ENCODE results near the gene SBNO1.

DNA sequence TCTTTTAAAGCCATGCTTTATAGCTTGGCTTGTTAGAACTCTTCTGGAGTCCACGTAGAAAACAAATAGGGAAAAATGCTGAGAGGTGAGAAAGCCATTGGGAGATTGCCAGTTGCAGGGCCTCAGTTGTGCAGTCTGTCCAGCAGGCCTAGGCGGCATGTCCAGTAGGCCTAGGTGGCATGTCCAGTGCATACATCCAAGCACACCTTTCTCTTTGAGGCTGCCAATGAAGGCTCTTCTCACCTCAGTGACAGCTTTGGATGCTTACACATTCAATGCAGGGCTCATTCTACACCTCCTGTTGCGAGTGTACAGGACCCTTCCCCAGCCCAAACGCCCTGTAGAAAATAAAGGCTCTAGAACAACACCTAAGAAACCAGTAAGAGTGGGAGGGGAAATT, 106.1 kb downstream of the SBNO1 start:
- TF ChIP-seq, protein P1, sequence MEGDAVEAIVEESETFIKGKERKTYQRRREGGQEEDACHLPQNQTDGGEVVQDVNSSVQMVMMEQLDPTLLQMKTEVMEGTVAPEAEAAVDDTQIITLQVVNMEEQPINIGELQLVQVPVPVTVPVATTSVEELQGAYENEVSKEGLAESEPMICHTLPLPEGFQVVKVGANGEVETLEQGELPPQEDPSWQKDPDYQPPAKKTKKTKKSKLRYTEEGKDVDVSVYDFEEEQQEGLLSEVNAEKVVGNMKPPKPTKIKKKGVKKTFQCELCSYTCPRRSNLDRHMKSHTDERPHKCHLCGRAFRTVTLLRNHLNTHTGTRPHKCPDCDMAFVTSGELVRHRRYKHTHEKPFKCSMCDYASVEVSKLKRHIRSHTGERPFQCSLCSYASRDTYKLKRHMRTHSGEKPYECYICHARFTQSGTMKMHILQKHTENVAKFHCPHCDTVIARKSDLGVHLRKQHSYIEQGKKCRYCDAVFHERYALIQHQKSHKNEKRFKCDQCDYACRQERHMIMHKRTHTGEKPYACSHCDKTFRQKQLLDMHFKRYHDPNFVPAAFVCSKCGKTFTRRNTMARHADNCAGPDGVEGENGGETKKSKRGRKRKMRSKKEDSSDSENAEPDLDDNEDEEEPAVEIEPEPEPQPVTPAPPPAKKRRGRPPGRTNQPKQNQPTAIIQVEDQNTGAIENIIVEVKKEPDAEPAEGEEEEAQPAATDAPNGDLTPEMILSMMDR (IDR thresholded peaks at IDR 0.05), result no peak
- TF ChIP-seq POLR2A (IDR thresholded peaks at IDR 0.05), result no peak

Data from right lobe of liver (tissue), 4 donors.